ENCODE results near the gene TP53BP2. TPM values are rescaled to one million over a fixed set of nuclear protein-coding genes. Genes with fewer than 3 reads are reported as not detected.

TP53BP2 gene
- total RNA-seq, 1 donor from 2014 or later = 46.6 TPM

DNA sequence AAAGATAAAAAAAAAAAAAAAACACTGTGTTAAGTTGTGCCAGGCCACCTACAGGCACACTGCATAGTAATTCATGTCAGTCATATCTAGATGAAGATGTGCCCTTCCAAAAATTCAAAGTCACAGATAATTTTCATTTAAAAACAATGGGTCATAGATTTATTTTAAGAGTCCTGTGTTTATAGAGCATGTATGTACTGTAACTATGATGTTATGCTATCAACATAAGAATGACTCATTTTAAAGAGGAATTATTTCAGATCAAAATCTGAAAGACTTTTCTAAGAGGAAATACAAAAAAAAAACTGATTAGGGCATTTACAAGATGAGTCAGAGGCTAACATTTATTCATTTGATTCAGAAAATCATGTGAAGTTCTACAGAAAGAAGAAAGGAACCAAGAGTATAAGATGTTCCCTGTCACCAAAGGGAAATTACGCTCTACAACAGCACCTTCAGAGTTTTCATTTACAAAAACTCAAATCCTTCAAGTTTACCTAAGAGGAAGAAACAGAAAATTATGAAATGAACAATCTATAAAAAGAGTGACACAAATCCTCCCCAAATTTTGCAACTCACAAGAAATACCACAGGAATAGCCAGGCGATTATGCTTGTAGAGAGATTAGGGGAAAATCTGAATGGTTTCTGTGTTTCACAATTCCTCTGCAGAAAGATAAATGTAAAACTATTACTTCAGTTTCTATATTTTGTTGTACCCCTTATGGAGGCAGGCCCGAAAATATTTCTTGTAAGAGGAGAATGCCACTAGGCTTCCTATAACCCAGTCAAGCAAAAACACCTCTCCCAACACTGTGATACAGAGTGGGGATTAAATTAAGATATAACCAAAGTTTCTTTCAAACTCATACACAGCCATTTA lies 13.8 kb downstream of the TP53BP2 start:
- Histone ChIP-seq H3K4me1 (ENCODE audit: insufficient read depth, low read length) (peaks cover 20% of the 10 kb centered on the region), H3K27ac (ENCODE audit: low read depth, low read length) (peak overlapping the region; percentile 75), H3K9me3 (ENCODE audit: insufficient read depth, low read depth, low read length) (no peaks in the 10 kb centered on the region), H3K4me3 (ENCODE audit: insufficient read depth, low read depth, low read length) (no peak overlapping the region), H3K79me2 (ENCODE audit: insufficient read depth, low read length) (peaks cover 93% of the 10 kb centered on the region), H4K20me1 (ENCODE audit: insufficient read depth, low read length) (peaks cover 61% of the 10 kb centered on the region), H2AFZ (ENCODE audit: low read depth, low read length) (no peak overlapping the region), H3K27me3 (ENCODE audit: insufficient read depth, low read length) (no peaks in the 10 kb centered on the region), H3K4me2 (ENCODE audit: low read length) (peak overlapping the region; percentile 60), H3K36me3 (ENCODE audit: insufficient read depth, low read length) (no peaks in the 10 kb centered on the region), H3K9ac (ENCODE audit: low read length) (peak overlapping the region; percentile 52)
- Mint-ChIP-seq H3K4me3 (ENCODE audit: unreplicated experiment) (no peak overlapping the region), H3K9me3 (ENCODE audit: unreplicated experiment) (no peaks in the 10 kb centered on the region), H3K27me3 (ENCODE audit: low read depth, unreplicated experiment) (no peaks in the 10 kb centered on the region), H3K36me3 (ENCODE audit: low read depth, unreplicated experiment) (peaks cover 1% of the 10 kb centered on the region), H3K27ac (ENCODE audit: unreplicated experiment) (peak overlapping the region; percentile 16), H3K4me1 (ENCODE audit: low read depth, unreplicated experiment) (peaks cover 13% of the 10 kb centered on the region)
- no peak for TF ChIP-seq EZH2 (IDR thresholded peaks at IDR 0.05; ENCODE audit: insufficient read depth, low read length)
- TF ChIP-seq CTCF (IDR thresholded peaks at IDR 0.05; ENCODE audit: insufficient read depth, low read depth, low read length) = peak; percentile 7
- DNase-seq (ENCODE audit: low read depth) (peak; percentile 79), FAIRE-seq (peak; percentile 78)

DNA sequence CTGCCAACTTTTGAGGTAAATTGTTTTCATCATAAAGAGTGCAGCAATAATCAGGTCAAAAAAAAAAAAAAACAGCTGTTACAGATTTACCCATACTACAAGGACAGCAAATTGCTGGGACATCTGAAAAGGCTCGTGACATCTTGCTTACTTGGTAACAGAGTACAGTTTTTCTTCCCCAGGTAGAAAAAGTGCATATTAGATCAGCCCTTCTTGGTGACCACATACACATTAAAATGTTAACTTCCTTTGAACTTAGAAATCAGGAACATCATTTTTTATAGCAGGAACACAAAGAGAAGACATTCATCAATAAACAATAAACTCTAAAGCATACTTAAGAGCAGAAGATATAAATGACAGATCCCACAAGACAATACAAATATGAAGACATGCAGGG lies 16.1 kb downstream of the TP53BP2 start:
- Mint-ChIP-seq H3K36me3 (ENCODE audit: low read depth, unreplicated experiment) (peaks cover 3% of the 10 kb centered on the region), H3K9me3 (ENCODE audit: unreplicated experiment) (no peaks in the 10 kb centered on the region), H3K27ac (ENCODE audit: unreplicated experiment) (no peak overlapping the region), H3K4me3 (ENCODE audit: unreplicated experiment) (no peak overlapping the region), H3K27me3 (ENCODE audit: low read depth, unreplicated experiment) (no peaks in the 10 kb centered on the region), H3K4me1 (ENCODE audit: low read depth, unreplicated experiment) (peaks cover 27% of the 10 kb centered on the region)
- Histone ChIP-seq H3K9ac (ENCODE audit: low read length) (no peak overlapping the region), H4K20me1 (ENCODE audit: insufficient read depth, low read length) (peaks cover 61% of the 10 kb centered on the region), H3K27me3 (ENCODE audit: insufficient read depth, low read length) (no peaks in the 10 kb centered on the region), H3K79me2 (ENCODE audit: insufficient read depth, low read length) (peaks cover 93% of the 10 kb centered on the region), H2AFZ (ENCODE audit: low read depth, low read length) (no peak overlapping the region), H3K9me3 (ENCODE audit: insufficient read depth, low read depth, low read length) (no peaks in the 10 kb centered on the region), H3K27ac (ENCODE audit: low read depth, low read length) (no peak overlapping the region), H3K4me1 (ENCODE audit: insufficient read depth, low read length) (peaks cover 8% of the 10 kb centered on the region), H3K4me2 (ENCODE audit: low read length) (no peak overlapping the region), H3K36me3 (ENCODE audit: insufficient read depth, low read length) (no peaks in the 10 kb centered on the region), H3K4me3 (ENCODE audit: insufficient read depth, low read depth, low read length) (no peak overlapping the region)
- FAIRE-seq (no peak), DNase-seq (ENCODE audit: low read depth) (no peak)
- TF ChIP-seq EZH2 (IDR thresholded peaks at IDR 0.05; ENCODE audit: insufficient read depth, low read length) (no peak), CTCF (IDR thresholded peaks at IDR 0.05; ENCODE audit: insufficient read depth, low read depth, low read length) (no peak)

All from astrocyte (in vitro differentiated cells and primary cell).